Duodenal mucosa (tissue), 2 donors: Measurements from ENCODE around the gene LRRC17.

ENCODE experiments used
- H3K27ac ChIP-seq: one replicate; pipeline ENCODE4 v1.7.0; 2013; ENCODE audit warnings: low read depth, low read length
- H3K27me3 ChIP-seq, 2 donors: one replicate each; pipeline ENCODE4 v1.7.0; 2013; ENCODE audit warnings: low read length in 2 of 2, control low read depth in 1 of 2; ENCODE audit not compliant: insufficient read depth in 2 of 2, control insufficient read depth in 1 of 2
- H3K36me3 ChIP-seq, 2 donors: one replicate each; pipeline ENCODE4 v1.7.0; 2013; ENCODE audit warnings: low read length in 2 of 2, control low read depth in 1 of 2; ENCODE audit not compliant: insufficient read depth in 2 of 2, control insufficient read depth in 1 of 2
- H3K4me1 ChIP-seq, 2 donors: one replicate each; pipeline ENCODE4 v1.7.0; 2013; ENCODE audit warnings: low read length in 2 of 2, control low read depth in 1 of 2; ENCODE audit not compliant: insufficient read depth in 2 of 2, control insufficient read depth in 1 of 2
- H3K4me3 ChIP-seq, 2 donors: one replicate each; pipeline ENCODE4 v1.7.0; 2013; ENCODE audit warnings: low read length in 2 of 2, low read depth in 1 of 2
- H3K9ac ChIP-seq, 2 donors: one replicate each; pipeline ENCODE4 v1.7.0; 2013; ENCODE audit warnings: low read length in 2 of 2, low read depth in 1 of 2
- H3K9me3 ChIP-seq, 2 donors: one replicate each; pipeline ENCODE4 v1.7.0; 2013; ENCODE audit warnings: low read length in 2 of 2, control low read depth in 1 of 2; ENCODE audit not compliant: control insufficient read depth in 1 of 2

LRRC17 gene, protein sequence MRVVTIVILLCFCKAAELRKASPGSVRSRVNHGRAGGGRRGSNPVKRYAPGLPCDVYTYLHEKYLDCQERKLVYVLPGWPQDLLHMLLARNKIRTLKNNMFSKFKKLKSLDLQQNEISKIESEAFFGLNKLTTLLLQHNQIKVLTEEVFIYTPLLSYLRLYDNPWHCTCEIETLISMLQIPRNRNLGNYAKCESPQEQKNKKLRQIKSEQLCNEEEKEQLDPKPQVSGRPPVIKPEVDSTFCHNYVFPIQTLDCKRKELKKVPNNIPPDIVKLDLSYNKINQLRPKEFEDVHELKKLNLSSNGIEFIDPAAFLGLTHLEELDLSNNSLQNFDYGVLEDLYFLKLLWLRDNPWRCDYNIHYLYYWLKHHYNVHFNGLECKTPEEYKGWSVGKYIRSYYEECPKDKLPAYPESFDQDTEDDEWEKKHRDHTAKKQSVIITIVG

GRCh38 chr7:102912742-102913141, at the start of gene LRRC17:
LRRC17 (plus strand) TSS chr7:102913000; CDS start chr7:102933914, 20,914 bp downstream.
- Histone ChIP-seq H3K9ac (no peak within 1 kb of the TSS), H3K27me3 (no peaks in the 10 kb centered on the region), H3K4me3 (peak within 1 kb of the TSS in 1 of 2 donors; percentile 5), H3K27ac (no peak within 1 kb of the TSS), H3K9me3 (peaks cover 0 to 3% of the 10 kb centered on the region in 2 donors), H3K4me1 (no peaks in the 10 kb centered on the region), H3K36me3 (no peaks in the 10 kb centered on the region)

- Histone ChIP-seq H3K27ac (no peak overlapping the region), H3K27me3 (no peaks in the 10 kb centered on the region), H3K4me3 (no peak overlapping the region), H3K36me3 (no peaks in the 10 kb centered on the region), H3K9me3 (no peaks in the 10 kb centered on the region), H3K4me1 (no peaks in the 10 kb centered on the region), H3K9ac (no peak overlapping the region)
Measured at GRCh38 chr7:102864958-102865357, 47.8 kb upstream of the LRRC17 start.

GRCh38 chr7:102866535-102867215, 46.1 kb upstream of the LRRC17 start:
- Histone ChIP-seq H3K27me3 (no peaks in the 10 kb centered on the region), H3K9me3 (no peaks in the 10 kb centered on the region), H3K36me3 (no peaks in the 10 kb centered on the region), H3K9ac (no peak overlapping the region), H3K4me1 (no peaks in the 10 kb centered on the region), H3K4me3 (no peak overlapping the region), H3K27ac (no peak overlapping the region)

DNA sequence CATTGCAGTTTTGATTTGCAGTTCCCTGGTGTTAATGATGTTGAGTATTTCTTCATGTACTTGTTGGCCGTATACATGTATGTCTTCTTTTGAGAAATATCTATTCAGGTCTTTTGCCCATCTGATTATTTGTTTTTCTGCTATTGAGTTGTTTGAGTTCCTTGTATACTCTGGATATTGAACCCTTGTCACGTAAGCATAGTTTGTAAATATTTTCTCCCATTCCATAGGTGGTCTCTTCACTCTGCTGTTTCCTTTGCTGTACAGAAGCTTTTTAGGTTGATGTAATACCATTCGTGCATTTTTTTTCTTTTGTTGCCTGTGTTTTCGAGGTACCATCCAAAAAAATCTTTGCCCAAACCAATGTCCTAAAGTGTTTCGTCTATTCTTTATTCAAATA, 43.6 kb upstream of the LRRC17 start:
- no peaks in the 10 kb centered on the region for H3K27me3 ChIP-seq
- H3K4me3 ChIP-seq, result no peak overlapping the region
- H3K27ac ChIP-seq, result no peak overlapping the region
- no peaks in the 10 kb centered on the region for H3K9me3 ChIP-seq
- H3K9ac ChIP-seq, result no peak overlapping the region
- no peaks in the 10 kb centered on the region for H3K4me1 ChIP-seq
- no peaks in the 10 kb centered on the region for H3K36me3 ChIP-seq

GRCh38 chr7:102872460-102872859, 40.3 kb upstream of the LRRC17 start:
- Histone ChIP-seq H3K27ac (no peak overlapping the region), H3K9me3 (no peaks in the 10 kb centered on the region), H3K4me3 (no peak overlapping the region), H3K4me1 (no peaks in the 10 kb centered on the region), H3K27me3 (no peaks in the 10 kb centered on the region), H3K36me3 (no peaks in the 10 kb centered on the region), H3K9ac (no peak overlapping the region)

DNA sequence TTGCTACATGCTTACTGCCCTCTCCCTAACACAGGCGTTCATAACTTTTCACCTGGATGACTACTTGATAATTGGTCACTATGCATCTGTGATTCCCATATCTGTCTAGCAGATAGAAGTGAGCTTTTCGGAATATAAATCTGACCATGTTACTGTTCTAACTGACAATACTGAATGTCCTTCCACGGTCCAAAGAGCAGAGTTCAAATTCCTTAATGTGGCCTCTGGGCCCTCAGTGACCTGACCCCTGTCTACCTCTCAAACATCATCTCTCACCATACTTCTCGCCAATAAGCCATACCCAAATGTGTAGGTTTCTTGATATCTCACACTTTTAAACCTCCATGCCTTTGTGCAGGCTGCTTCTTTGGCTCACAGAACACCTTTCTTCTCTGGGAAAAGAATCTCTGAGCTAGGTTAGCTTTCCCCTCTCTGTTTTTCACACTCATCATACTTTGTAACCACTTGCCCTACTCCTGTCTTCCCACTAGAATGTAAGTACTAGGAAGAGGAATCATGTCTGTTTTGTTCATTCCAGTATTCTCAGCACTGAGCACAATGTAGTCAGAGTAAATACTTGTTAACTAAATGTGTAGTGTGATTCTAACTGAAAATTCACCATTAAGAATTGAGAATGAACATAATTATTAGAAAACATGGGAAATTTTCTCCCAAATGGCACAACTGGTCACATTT, 39.2 kb upstream of the LRRC17 start:
- H3K4me3 ChIP-seq, result no peak overlapping the region
- no peaks in the 10 kb centered on the region for H3K9me3 ChIP-seq
- no peaks in the 10 kb centered on the region for H3K36me3 ChIP-seq
- H3K4me1 ChIP-seq, result no peaks in the 10 kb centered on the region
- no peak overlapping the region for H3K9ac ChIP-seq
- H3K27ac ChIP-seq, result no peak overlapping the region
- no peaks in the 10 kb centered on the region for H3K27me3 ChIP-seq

DNA sequence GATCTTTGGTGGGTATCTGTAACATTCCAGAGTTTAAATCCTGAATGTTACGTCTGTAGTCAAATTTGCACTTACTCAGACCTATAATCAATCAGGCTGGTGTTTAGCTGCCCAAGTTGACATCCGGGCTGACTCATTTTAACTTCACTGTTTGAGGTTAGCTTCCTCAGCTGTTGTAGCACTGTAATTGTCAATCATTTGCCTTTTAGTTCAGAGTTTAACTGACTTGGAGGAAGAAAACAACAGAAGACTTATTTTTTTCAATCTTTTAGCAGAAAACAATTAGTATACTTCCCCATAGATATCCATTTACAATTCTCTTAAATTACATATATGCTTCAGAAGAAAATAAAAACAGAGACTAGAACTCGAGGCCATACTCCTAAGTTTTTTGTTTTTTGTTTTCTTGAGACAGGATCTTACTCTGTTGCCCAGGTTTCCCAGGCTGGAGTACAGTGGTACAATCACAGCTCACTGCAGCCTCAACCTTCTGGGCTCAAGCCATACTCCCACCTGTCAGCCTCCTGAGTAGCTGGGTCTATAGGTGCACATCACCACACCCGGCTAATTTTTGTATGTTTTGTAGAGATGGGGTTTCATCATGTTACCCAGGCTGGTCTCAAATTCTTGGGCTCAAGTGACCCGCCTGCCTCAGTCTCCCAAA, 38.5 kb upstream of the LRRC17 start:
- H3K9ac ChIP-seq, result no peak overlapping the region
- H3K4me1 ChIP-seq, result no peaks in the 10 kb centered on the region
- no peak overlapping the region for H3K4me3 ChIP-seq
- no peaks in the 10 kb centered on the region for H3K36me3 ChIP-seq
- no peaks in the 10 kb centered on the region for H3K9me3 ChIP-seq
- H3K27me3 ChIP-seq, result no peaks in the 10 kb centered on the region
- H3K27ac ChIP-seq, result no peak overlapping the region

- H3K9ac ChIP-seq, result no peak overlapping the region
- H3K27ac ChIP-seq, result no peak overlapping the region
- no peak overlapping the region for H3K4me3 ChIP-seq
- H3K36me3 ChIP-seq, result no peaks in the 10 kb centered on the region
- no peaks in the 10 kb centered on the region for H3K4me1 ChIP-seq
- H3K27me3 ChIP-seq, result no peaks in the 10 kb centered on the region
- H3K9me3 ChIP-seq, result no peaks in the 10 kb centered on the region
Measured at GRCh38 chr7:102874966-102875365, 37.8 kb upstream of the LRRC17 start.

GRCh38 chr7:102875700-102876295, 37.0 kb upstream of the LRRC17 start:
- no peaks in the 10 kb centered on the region for H3K36me3 ChIP-seq
- H3K27ac ChIP-seq, result no peak overlapping the region
- H3K4me1 ChIP-seq, result no peaks in the 10 kb centered on the region
- no peak overlapping the region for H3K9ac ChIP-seq
- no peaks in the 10 kb centered on the region for H3K9me3 ChIP-seq
- H3K4me3 ChIP-seq, result no peak overlapping the region
- H3K27me3 ChIP-seq, result no peaks in the 10 kb centered on the region
